Adrenal gland (tissue), 5 donors: Measurements from ENCODE around the gene SEC11A.

Experiments
- POLR2A ChIP-seq, 2 donors: fragments of 450-650 bp; IDR thresholded peaks; one replicate each; pipeline ENCODE4 v1.6.1; 2017; ENCODE audit warnings: antibody characterized with exemption in 2 of 2, mild to moderate bottlenecking in 2 of 2, moderate library complexity in 1 of 2
- TF ChIP-seq, protein P1 (sequence below), 6 experiments: fragments of 450-650 bp in 4 of 6; fragments of 200-600 bp in 2 of 6; sonication (generic) in 1 of 6; IDR thresholded peaks; 1 replicate in 5 of 6; 2 replicates in 1 of 6; pipeline versions ENCODE4 v1.5.1 to v1.8.0; 2016 to 2021; ENCODE audit warnings: antibody characterized with exemption in 6 of 6, mild to moderate bottlenecking in 2 of 6, moderate library complexity in 1 of 6
- donor health status: DM: no; HTN: no; CAD: no.

DNA sequence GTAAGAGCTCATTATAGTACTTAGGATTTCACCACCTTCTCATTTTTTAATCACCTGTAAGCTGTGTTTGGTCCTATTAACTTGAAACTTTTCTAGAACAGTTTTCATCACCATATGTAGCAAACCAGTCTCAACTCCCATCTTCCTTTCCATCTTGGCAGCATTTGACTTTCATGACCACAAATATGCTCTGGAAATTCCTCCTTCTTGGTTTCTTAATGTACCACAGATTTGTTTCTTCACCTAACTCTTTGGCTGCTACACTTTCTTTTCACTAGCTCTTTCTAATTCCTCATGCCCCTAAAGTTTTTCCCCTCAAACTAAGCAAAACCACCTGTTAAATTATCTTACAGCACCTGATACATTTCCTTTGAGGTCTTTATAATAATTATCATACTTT, 44.7 kb downstream of the SEC11A start:
- TF ChIP-seq, protein P1, sequence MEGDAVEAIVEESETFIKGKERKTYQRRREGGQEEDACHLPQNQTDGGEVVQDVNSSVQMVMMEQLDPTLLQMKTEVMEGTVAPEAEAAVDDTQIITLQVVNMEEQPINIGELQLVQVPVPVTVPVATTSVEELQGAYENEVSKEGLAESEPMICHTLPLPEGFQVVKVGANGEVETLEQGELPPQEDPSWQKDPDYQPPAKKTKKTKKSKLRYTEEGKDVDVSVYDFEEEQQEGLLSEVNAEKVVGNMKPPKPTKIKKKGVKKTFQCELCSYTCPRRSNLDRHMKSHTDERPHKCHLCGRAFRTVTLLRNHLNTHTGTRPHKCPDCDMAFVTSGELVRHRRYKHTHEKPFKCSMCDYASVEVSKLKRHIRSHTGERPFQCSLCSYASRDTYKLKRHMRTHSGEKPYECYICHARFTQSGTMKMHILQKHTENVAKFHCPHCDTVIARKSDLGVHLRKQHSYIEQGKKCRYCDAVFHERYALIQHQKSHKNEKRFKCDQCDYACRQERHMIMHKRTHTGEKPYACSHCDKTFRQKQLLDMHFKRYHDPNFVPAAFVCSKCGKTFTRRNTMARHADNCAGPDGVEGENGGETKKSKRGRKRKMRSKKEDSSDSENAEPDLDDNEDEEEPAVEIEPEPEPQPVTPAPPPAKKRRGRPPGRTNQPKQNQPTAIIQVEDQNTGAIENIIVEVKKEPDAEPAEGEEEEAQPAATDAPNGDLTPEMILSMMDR (IDR thresholded peaks at IDR 0.05), result no peak
- TF ChIP-seq POLR2A (IDR thresholded peaks at IDR 0.05), result no peak
